DMS53 (cell line): ENCODE measurements around the gene HPDL.

Source experiments
- DNase-seq: peaks from one replicate; lab custom pipeline; 2025; lab: John Stamatoyannopoulos, UW

The HPDL gene

DNA sequence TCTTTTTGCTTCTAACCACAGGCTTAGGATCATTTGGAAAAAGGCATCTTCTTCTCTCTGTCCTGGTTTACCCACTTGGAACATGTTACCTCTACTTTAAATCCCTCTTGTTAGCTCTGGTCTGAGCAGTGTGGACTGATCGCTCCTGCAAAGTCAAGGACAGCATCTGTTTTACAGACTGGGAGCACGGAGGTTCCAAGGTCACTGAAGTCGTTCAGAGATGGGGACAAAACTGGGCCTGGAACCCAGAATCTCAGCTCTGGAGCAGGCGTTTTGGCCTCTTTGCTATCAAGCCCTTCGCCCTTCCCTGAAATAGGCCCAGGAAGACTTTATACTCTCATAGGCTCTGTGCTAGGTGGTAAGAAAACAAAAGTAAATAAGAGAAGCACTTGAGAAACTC, 24.8 kb downstream of the HPDL start:
- DNase-seq: no peak

DNA sequence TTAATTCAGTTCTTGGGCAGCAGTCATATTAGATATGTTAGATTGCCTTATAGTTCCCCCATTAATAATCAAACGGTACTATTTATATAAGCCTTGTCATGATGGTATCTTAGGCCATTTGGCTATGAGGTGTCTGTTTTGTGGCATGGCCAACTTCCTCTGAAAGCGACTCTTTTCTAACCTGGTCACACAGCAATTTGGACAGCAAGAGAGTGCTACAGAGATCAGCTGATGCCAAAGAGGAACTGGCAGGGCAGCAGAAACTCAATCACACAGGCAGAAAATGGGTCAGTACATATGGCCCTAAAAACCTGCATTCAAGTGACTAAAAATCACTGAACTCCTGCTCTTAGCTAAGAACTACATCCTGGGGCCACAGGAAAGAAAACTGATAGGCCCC, 27.0 kb downstream of the HPDL start:
- no peak for DNase-seq

DNA sequence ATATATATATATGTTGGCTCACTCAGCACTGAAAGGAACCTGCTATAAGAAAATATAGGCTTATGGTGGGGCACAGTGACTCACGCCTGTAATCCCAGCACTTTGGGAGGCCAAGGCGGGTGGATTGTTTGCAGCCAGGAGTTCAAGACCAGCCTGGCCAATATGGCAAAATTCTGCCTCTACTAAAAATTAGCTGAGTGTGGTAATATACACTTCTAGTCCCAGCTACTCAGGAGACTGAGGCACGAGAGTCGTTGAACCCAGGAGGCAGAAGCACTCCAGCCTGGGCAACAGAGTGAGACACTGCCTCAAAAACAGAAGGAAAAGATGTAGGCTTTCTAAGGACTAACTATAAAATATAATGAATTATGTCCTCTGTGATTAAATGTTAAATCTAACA, 28.1 kb downstream of the HPDL start:
- DNase-seq: no peak

DNA sequence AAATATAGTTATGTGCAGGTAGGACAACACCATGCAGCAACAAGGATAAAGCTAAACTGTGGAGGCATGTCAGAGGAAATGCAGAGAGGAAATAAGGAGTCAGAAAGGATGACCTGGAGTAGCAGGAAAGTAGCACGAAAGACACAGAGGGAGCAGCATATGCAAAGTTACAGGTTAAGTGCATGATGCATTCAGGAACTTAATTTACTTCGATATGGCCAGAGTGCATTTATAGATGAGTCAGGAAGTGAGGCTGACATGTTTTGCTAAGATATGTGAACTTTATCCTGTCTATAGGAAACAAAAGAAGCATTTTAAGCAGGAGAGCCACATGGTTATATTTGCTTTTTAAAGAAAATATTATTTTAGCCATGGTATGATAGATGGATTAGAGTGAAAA, 29.0 kb downstream of the HPDL start:
- DNase-seq: peak; percentile 39

DNA sequence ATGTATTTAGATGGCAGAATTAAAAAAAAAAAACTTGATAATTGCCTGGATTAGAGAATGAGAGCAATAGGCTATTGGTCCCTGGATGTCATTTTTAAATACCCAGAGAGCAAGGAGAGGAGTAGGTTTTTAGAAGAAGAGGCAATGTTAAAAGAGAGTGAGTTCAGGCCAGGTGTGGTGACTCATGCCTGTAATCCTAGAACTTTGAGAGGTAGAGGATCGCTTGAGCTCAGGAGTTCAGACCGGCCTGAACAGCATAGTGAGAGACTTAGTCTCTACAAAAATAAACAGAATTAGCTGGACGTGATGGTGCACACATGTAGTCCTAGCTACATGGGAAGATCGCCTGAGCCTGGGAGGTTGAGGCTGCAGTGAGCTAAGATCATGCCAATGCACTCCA, 29.5 kb downstream of the HPDL start:
- peak; percentile 88 for DNase-seq

DNA sequence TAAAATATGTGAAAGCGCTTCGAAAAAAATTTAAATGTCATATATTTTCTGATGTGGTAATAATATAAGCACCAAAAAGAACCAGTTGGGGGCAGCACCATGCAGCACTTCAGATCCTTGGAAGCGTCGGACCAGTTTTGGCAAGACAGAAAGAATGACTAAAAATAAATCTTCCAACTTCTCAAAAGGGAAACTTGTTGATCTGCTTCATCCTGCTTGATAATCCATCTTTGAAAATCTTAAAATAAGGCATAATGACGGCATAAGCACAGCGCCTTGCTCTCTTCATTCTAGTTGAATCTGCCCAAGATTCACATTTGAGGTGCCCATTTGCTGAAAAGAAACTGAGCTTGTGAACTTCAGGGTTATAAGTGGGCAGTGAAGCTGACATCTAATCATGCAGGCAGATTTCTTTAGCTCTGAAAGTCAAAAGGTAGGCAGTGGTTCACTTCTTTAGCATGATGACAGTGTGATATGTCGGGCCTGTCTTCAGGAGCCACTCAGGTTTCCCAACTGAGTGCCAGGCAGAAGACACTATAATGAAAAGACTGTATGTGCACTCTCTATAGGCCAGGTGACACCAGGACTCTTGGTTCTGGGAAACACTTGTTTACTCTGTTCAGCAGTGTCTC, 33.3 kb downstream of the HPDL start:
- peak; percentile 79 for DNase-seq

DNA sequence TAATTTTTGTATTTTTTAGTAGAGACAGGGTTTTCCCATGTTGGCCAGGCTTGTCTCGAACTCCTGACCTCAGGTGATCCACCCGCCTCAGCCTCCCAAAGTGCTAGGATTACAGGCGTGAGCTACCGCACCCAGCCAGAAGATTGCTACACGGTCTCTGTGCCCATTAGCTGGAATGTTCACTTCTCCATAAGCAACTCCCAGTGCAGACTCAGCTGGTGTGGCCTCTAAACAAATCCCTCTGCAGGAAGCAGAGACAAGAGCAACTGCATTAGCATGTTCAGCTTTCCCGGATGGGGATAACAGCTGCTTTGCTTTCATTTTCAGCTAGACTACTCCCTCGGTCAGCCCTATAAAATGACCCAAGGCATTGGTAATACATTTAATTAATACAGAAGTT, 34.3 kb downstream of the HPDL start:
- peak; percentile 60 for DNase-seq

DNA sequence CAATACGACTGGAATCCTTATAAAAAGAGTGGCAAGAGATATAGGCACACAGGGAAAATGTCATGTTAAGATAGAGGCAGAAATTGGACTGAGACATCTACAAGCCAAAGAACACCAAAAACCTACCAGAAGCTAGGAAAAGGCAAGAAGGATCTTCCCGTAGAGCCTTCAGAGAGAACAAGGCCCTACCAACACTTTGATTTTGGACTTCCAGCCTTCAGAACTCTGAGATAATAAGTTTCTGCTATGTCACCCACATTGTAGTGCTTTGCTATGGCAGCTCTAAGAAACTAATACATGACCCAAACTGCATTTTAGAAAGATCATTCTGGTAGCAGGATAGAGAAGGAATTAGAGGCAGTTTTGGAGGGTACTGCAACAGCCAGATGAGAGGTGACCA, 37.6 kb downstream of the HPDL start:
- no peak for DNase-seq

DNA sequence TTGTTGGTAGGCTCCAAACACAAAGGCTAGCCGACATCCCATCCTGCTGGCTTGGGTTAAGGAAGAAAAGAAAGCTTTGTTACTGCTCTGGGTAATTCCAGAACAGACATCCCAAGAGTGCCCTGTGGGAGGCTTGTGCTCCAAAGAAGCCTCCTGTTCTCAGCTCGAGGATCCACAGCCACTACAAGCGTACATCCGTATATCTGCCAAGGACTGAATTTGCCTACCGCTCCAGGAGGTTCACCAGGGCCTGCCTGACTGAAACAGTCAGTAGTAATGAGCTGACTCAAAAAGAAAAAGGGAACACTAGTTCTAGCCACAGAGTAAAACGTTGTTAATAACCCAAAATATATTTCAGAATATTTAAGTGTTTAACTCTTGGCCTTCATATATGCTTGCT, 38.4 kb downstream of the HPDL start:
- DNase-seq: no peak

DNA sequence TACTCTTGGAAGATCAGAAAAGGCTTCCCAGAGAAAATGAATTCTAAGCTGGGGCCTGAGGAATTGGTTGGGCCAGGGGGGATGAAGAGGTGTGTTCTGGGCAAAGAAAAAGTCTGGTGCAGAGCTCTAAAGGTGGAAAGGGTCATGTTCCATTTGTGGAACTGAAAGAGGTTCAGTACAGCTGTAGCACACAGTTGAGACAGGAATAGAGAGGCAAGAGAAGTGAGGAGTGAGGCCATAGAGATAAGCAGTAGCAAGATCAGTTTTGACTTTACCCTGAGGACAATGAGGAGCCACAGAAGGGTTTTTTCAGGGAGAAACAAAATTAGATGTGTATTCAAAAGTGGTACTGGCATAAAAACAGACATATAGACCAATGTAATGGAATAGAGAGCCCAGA, 43.9 kb downstream of the HPDL start:
- no peak for DNase-seq

DNA sequence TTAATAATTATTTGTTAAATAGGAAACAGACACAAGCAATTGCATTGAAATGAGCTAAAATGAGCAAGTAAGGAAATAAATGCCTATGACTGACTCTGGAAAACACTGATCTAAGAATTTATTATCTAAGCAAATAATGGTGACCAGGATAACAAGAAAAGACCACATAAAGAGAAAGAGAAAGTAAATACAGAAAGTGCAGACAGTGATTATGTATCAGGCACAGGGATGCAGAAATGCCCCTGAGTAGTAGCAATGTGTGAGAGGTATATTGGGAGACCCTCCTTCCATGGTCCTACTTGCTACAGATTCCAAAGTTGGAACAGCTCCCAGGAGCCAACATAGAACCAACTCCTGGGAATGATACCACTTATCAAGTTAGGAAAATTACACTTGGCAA, 46.9 kb downstream of the HPDL start:
- no peak for DNase-seq

DNA sequence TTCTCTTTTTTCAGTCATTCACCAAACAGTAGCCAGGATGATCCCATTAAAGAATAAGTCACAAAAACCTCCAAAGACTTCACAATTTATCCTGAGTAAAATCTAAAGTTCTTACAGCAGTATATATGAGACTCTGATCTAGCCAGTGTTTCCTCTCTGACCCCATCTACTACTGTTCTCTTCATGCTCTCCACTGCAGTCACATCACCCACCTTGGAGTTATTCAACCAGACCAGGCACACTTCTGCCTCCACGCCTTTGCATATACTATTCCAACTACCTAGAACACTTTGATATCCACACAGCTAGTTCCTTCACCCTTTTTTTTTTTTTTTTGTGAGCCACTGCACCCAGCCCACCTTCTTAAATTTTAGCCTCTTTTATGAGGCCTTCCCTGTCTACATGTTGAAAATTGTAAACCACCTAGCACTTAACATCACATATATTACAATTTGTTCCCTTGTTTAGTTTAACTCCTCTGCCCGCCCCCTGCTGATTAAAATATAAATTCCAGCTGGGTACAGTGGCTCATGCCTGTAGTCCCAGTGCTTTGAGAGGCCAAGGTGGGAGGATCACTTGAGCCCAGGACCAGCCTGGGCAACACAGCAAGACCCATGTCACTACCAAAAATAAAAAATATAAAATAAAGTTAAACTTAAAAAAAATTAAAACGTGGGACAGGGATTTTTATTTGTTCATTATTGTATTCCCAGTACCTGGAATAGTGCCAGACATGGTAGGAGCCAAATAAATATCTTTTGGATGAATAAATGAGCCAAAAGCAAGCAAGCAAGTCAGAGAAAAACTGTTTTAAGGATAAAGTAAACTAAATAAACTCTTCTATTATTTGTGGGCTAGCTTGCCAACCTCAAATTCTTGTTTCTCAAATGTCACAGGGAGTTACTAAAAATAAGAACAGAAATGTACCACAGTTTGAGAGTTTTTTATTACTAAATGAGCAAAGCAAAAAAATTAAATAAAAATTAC, 48.7 kb downstream of the HPDL start:
- DNase-seq: no peak

DNA sequence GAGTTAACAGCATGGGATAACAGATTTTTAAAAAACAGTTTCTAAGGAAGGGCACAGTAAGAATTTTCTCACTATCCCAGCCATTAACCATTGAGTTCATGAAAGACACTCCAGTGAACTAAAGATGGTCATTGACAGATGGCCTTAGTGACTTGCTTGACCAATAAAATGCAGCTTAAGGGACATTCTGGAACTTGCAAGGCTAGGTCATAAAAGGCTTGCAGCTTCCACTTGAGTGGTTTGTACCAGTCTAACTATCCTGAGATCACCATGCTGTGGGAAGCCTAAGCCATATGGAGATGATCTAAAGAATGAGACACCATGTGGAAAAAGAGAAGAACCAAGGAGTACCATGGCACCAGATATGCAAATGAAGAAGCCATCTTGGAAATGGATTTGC, 51.5 kb downstream of the HPDL start:
- no peak for DNase-seq
